Measurements from ENCODE around the gene GALNT9.
"Not testable (repeated sequence)": the region's sequence is repeated elsewhere in the genome, so short reads cannot be mapped to it uniquely, and the experiment has no call there.

Gene GALNT9

GRCh38 chr12:132229193-132229760, 100.1 kb downstream of the GALNT9 start:
- no peak for DNase-seq

GRCh38 chr12:132228476-132229192, 100.8 kb downstream of the GALNT9 start:
- DNase-seq, result no peak

- no peak for DNase-seq
Measured at GRCh38 chr12:132227782-132228475, 101.5 kb downstream of the GALNT9 start.

GRCh38 chr12:132227118-132227517, 102.3 kb downstream of the GALNT9 start:
- no peak for DNase-seq

- DNase-seq, result no peak
Measured at GRCh38 chr12:132226604-132227003, 102.8 kb downstream of the GALNT9 start.

- DNase-seq, result no peak
Measured at GRCh38 chr12:132225214-132225613, 104.2 kb downstream of the GALNT9 start.

- DNase-seq, result no peak
Measured at GRCh38 chr12:132224484-132224883, 104.9 kb downstream of the GALNT9 start.

GRCh38 chr12:132222808-132223173, 106.6 kb downstream of the GALNT9 start:
- DNase-seq, result no peak

GRCh38 chr12:132222096-132222807, 107.1 kb downstream of the GALNT9 start:
- peak; percentile 18 for DNase-seq

GRCh38 chr12:132219761-132220160, 109.6 kb downstream of the GALNT9 start:
- not testable (repeated sequence) for DNase-seq

- no peak for DNase-seq
Measured at GRCh38 chr12:132219323-132219722, 110.1 kb downstream of the GALNT9 start.

GRCh38 chr12:132218915-132219314, 110.5 kb downstream of the GALNT9 start:
- DNase-seq, result no peak

- no peak for DNase-seq
Measured at GRCh38 chr12:132218527-132218875, 110.9 kb downstream of the GALNT9 start.

- DNase-seq, result no peak
Measured at GRCh38 chr12:132217800-132218526, 111.4 kb downstream of the GALNT9 start.

- no peak for DNase-seq
Measured at GRCh38 chr12:132217371-132217770, 112.0 kb downstream of the GALNT9 start.

GRCh38 chr12:132216354-132216987, 112.9 kb downstream of the GALNT9 start:
- DNase-seq, result no peak

GRCh38 chr12:132215299-132215989, 113.9 kb downstream of the GALNT9 start:
- DNase-seq, result no peak

- DNase-seq, result no peak
Measured at GRCh38 chr12:132214891-132215290, 114.5 kb downstream of the GALNT9 start.

GRCh38 chr12:132214161-132214476, 115.3 kb downstream of the GALNT9 start:
- DNase-seq, result no peak

- DNase-seq, result no peak
Measured at GRCh38 chr12:132213359-132214160, 115.8 kb downstream of the GALNT9 start.

GRCh38 chr12:132211816-132212215, 117.6 kb downstream of the GALNT9 start:
- DNase-seq, result no peak
